ENCODE measurements around the gene IRF3. TPM values are rescaled to one million over a fixed set of nuclear protein-coding genes. Genes with fewer than 3 reads are reported as not detected.

IRF3 gene
- total RNA-seq, 1 donor from 2014 or later = 76.1 TPM

DNA sequence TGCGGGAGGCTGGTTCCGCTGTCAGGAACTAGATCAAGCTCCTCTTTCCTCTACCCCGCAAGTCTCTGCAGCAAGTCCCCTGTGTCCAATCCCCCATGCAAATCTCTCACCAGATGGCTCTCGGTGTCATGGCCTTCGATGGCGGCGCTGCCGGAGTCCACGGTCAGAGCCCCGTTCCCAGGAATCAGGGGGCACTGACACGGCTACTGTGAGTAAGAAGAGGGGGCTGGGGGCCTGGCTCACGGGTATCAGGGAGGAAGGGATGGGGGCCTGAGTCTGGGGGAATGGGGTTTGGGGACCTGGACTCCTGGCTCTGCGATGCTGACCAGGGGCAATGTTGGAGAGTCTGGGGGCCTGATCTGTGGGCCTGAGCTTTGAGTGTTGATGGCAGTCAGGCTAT lies 19.7 kb downstream of the IRF3 start:
- Mint-ChIP-seq H3K27me3 (ENCODE audit: unreplicated experiment) (peaks cover 10% of the 10 kb centered on the region), H3K9me3 (ENCODE audit: unreplicated experiment) (no peaks in the 10 kb centered on the region), H3K4me3 (ENCODE audit: unreplicated experiment) (peak overlapping the region; percentile 37), H3K27ac (ENCODE audit: unreplicated experiment) (no peak overlapping the region), H3K36me3 (ENCODE audit: low read depth, unreplicated experiment) (peaks cover 39% of the 10 kb centered on the region), H3K4me1 (ENCODE audit: unreplicated experiment) (peaks cover 36% of the 10 kb centered on the region)
- DNase-seq (ENCODE audit: low spot score) = no peak
- TF ChIP-seq, protein P1, sequence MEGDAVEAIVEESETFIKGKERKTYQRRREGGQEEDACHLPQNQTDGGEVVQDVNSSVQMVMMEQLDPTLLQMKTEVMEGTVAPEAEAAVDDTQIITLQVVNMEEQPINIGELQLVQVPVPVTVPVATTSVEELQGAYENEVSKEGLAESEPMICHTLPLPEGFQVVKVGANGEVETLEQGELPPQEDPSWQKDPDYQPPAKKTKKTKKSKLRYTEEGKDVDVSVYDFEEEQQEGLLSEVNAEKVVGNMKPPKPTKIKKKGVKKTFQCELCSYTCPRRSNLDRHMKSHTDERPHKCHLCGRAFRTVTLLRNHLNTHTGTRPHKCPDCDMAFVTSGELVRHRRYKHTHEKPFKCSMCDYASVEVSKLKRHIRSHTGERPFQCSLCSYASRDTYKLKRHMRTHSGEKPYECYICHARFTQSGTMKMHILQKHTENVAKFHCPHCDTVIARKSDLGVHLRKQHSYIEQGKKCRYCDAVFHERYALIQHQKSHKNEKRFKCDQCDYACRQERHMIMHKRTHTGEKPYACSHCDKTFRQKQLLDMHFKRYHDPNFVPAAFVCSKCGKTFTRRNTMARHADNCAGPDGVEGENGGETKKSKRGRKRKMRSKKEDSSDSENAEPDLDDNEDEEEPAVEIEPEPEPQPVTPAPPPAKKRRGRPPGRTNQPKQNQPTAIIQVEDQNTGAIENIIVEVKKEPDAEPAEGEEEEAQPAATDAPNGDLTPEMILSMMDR (IDR thresholded peaks at IDR 0.05; ENCODE audit: unreplicated experiment) = no peak

DNA sequence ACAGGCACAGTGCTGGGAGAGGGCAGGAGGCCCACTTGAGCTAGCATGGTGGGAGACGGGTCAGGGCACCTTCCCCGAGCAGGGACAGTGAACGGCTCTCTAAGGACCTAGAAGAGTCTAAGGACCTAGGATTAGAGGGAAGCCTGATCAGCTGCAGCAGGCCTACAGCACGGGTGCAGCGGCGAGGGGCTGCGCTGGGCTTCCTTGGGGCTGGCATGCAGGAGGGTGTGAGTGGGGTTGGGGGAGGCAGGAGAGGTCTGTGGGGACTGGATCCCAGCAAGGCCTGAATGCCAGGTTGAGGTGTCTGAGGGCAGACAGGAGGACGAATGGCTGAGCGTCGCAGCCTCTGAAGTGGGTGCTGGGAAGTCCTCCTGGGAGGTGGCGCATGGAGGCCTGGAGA lies 20.1 kb downstream of the IRF3 start:
- no peak for DNase-seq (ENCODE audit: low spot score)
- Mint-ChIP-seq H3K4me3 (ENCODE audit: unreplicated experiment) (no peak overlapping the region), H3K27me3 (ENCODE audit: unreplicated experiment) (peaks cover 14% of the 10 kb centered on the region), H3K9me3 (ENCODE audit: unreplicated experiment) (no peaks in the 10 kb centered on the region), H3K36me3 (ENCODE audit: low read depth, unreplicated experiment) (peaks cover 39% of the 10 kb centered on the region), H3K27ac (ENCODE audit: unreplicated experiment) (peak overlapping the region; percentile 67), H3K4me1 (ENCODE audit: unreplicated experiment) (peaks cover 41% of the 10 kb centered on the region)
- TF ChIP-seq, protein P1 (IDR thresholded peaks at IDR 0.05; ENCODE audit: unreplicated experiment) = no peak

DNA sequence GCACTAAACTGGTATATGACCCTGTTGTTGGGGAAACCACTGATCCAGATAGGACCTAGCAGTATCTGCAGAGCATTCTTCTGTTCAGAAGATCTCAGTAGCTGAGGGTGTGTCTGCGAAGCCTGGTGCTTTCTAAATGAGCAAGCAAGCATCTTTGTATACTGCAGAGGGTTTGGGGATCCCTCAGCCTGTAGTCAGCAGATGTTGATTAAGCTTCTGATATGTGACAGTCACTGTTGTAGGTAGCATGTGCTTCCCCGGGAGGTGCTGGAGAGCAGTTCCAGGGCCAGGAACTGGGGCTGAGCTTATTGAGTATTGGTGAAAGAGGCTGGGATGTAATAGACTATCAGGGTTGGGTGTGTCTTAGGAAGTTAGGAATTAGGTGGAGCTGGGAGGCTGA lies 22.2 kb downstream of the IRF3 start:
- peak overlapping the region; percentile 75 for H3K27ac Mint-ChIP-seq (ENCODE audit: unreplicated experiment)
- TF ChIP-seq, protein P1 (IDR thresholded peaks at IDR 0.05; ENCODE audit: unreplicated experiment) = no peak
- peaks cover 43% of the 10 kb centered on the region for H3K4me1 Mint-ChIP-seq (ENCODE audit: unreplicated experiment)
- H3K27me3 Mint-ChIP-seq (ENCODE audit: unreplicated experiment) = peaks cover 23% of the 10 kb centered on the region
- no peaks in the 10 kb centered on the region for H3K9me3 Mint-ChIP-seq (ENCODE audit: unreplicated experiment)
- no peak for DNase-seq (ENCODE audit: low spot score)
- H3K36me3 Mint-ChIP-seq (ENCODE audit: low read depth, unreplicated experiment) = peaks cover 27% of the 10 kb centered on the region
- peak overlapping the region; percentile 100 for H3K4me3 Mint-ChIP-seq (ENCODE audit: unreplicated experiment)

DNA sequence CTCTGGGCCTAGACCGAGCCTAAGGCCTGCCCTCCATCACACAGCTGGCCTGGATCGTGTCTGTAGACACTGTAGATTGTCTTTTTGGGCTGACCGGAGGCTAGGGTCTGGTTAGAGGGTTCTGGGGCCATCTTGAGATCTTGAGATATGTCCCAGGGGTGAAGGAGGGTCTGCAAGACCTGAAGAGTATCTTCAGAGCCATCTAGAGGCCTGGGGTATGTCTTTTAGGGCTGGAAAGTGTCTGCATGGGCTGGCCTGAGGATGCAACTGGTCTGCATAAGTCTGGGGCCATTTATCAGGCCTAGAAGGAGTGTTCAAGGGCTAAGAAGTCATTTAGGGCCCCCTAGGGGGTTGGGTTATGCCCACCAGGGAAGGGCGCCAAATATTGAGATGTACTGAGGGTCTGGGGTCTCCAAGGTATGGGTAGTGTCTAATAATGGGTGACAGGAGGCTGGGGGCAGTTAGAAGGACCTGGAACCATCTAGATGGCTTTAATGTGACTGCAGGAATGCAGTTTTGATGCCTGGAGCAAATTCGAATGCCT lies 23.1 kb downstream of the IRF3 start:
- peaks cover 49% of the 10 kb centered on the region for H3K4me1 Mint-ChIP-seq (ENCODE audit: unreplicated experiment)
- no peaks in the 10 kb centered on the region for H3K9me3 Mint-ChIP-seq (ENCODE audit: unreplicated experiment)
- peak overlapping the region; percentile 95 for H3K27ac Mint-ChIP-seq (ENCODE audit: unreplicated experiment)
- TF ChIP-seq, protein P1 (IDR thresholded peaks at IDR 0.05; ENCODE audit: unreplicated experiment) = no peak
- DNase-seq (ENCODE audit: low spot score) = no peak
- peak overlapping the region; percentile 100 for H3K4me3 Mint-ChIP-seq (ENCODE audit: unreplicated experiment)
- H3K27me3 Mint-ChIP-seq (ENCODE audit: unreplicated experiment) = peaks cover 28% of the 10 kb centered on the region
- H3K36me3 Mint-ChIP-seq (ENCODE audit: low read depth, unreplicated experiment) = peaks cover 27% of the 10 kb centered on the region

DNA sequence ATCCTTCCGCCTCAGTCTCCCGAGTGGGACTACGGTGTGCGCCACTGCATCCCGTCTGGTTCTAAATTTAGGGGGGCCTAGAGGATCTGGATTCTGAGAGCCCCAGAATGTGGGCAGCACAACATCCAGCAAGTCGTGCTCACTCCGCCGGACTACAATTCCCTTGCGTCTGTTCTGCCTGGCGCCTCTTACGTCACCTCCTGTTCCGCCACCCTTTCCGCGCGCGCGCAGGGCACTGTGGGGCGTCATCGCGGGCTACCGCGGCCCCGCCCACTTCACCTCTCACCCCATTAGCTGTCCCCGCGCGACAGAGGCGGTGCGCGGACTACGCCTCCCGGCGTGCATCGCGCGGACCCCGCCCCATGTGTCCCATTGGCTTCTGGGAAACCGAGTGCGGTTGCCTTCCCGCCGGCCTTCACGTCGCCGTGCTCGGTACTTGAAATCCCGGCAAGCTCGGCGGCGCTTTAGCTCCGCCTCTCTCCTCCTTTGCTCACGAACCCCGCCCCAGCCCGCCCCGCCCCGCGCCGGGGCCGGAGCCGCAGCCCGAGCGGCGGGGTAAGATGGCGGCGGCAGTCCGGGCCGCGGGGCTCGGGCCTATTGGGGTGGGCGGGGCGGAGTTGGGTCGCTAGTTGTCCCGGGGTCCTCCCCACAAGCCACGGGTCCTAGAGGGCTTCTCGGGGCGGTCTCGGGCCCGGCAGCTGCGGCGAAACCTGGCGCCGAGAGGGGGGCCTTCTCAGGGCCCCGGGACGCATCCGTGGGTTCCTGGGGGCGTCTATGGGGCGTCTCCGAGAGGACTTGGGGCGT lies 23.8 kb downstream of the IRF3 start, which contains the start of gene SCAF1:
SCAF1 (plus strand) TSS at position 522 of the 804 bp plus-strand sequence. CDS start 2,818 bp downstream, outside the sequence.
- H3K36me3 Mint-ChIP-seq (ENCODE audit: low read depth, unreplicated experiment) = peaks cover 21% of the 10 kb centered on the region
- H3K9me3 Mint-ChIP-seq (ENCODE audit: unreplicated experiment) = no peaks in the 10 kb centered on the region
- TF ChIP-seq, protein P1 (IDR thresholded peaks at IDR 0.05; ENCODE audit: unreplicated experiment) = no peak
- H3K4me3 Mint-ChIP-seq (ENCODE audit: unreplicated experiment) = peak within 1 kb of the TSS; percentile 100
- H3K4me1 Mint-ChIP-seq (ENCODE audit: unreplicated experiment) = peaks cover 51% of the 10 kb centered on the region
- peak within 1 kb of the TSS; percentile 99 for H3K27ac Mint-ChIP-seq (ENCODE audit: unreplicated experiment)
- peaks cover 31% of the 10 kb centered on the region for H3K27me3 Mint-ChIP-seq (ENCODE audit: unreplicated experiment)
- DNase-seq (ENCODE audit: low spot score) = peak; percentile 99

All from endothelial cell (in vitro differentiated cells).